ENCODE measurements around the gene DSTN. TPM values are rescaled to one million over a fixed set of nuclear protein-coding genes. Genes with fewer than 3 reads are reported as not detected.

DSTN gene
- total and polyA plus RNA-seq, 2 experiments from 2014 or later = 162 to 459 TPM

- peak overlapping the region; percentile 94 for H3K27ac Mint-ChIP-seq
- Histone ChIP-seq H3K27ac (ENCODE audit: low read depth) (peak overlapping the region; percentile 81; the same call in 1 of the 2 replicates), H4K20me1 (replicated peaks; ENCODE audit: insufficient read depth) (peaks cover 6% of the 10 kb centered on the region), H3K27me3 (ENCODE audit: insufficient read depth) (no peaks in the 10 kb centered on the region), H3K9me2 (ENCODE audit: insufficient read depth) (no peaks in the 10 kb centered on the region), H3K79me2 (replicated peaks; ENCODE audit: insufficient read depth) (peaks cover 85% of the 10 kb centered on the region), H3F3A (replicated peaks; ENCODE audit: low read depth) (peaks cover 3% of the 10 kb centered on the region; the same call in 1 of the 2 replicates), H3K36me3 (ENCODE audit: insufficient read depth) (peaks cover 9% of the 10 kb centered on the region), H3K4me2 (no peak overlapping the region), H3K4me3 (no peak overlapping the region), H2AFZ (no peak overlapping the region), H3K4me1 (ENCODE audit: insufficient read depth) (peaks cover 23% of the 10 kb centered on the region)
- ATAC-seq (no peak), DNase-seq (ENCODE audit: low spot score) (no peak)
- TF ChIP-seq STAT1 (IDR thresholded peaks at IDR 0.05; ENCODE audit: unreplicated experiment) (no peak), EZH2phosphoT487 (IDR thresholded peaks at IDR 0.05; ENCODE audit: unreplicated experiment) (no peak), EZH2 (IDR thresholded peaks at IDR 0.05; ENCODE audit: low read depth, unreplicated experiment) (no peak), NANOG (IDR thresholded peaks at IDR 0.05; ENCODE audit: borderline replicate concordance) (no peak), ETS1 (IDR thresholded peaks at IDR 0.05) (no peak), ZNF331 (CRISPR knock-in tag; IDR thresholded peaks at IDR 0.05; ENCODE audit: low read depth) (no peak), ZNF114 (CRISPR knock-in tag; IDR thresholded peaks at IDR 0.05) (no peak), CREB1 (CRISPR knock-in tag; IDR thresholded peaks at IDR 0.05; ENCODE audit: low read depth) (no peak), JUNB (IDR thresholded peaks at IDR 0.05; ENCODE audit: unreplicated experiment) (no peak), CTCF (conservative IDR thresholded peaks at IDR 0.05; ENCODE audit: low read depth in 2 of 2) (no peak)
- TF ChIP-seq, protein P1, sequence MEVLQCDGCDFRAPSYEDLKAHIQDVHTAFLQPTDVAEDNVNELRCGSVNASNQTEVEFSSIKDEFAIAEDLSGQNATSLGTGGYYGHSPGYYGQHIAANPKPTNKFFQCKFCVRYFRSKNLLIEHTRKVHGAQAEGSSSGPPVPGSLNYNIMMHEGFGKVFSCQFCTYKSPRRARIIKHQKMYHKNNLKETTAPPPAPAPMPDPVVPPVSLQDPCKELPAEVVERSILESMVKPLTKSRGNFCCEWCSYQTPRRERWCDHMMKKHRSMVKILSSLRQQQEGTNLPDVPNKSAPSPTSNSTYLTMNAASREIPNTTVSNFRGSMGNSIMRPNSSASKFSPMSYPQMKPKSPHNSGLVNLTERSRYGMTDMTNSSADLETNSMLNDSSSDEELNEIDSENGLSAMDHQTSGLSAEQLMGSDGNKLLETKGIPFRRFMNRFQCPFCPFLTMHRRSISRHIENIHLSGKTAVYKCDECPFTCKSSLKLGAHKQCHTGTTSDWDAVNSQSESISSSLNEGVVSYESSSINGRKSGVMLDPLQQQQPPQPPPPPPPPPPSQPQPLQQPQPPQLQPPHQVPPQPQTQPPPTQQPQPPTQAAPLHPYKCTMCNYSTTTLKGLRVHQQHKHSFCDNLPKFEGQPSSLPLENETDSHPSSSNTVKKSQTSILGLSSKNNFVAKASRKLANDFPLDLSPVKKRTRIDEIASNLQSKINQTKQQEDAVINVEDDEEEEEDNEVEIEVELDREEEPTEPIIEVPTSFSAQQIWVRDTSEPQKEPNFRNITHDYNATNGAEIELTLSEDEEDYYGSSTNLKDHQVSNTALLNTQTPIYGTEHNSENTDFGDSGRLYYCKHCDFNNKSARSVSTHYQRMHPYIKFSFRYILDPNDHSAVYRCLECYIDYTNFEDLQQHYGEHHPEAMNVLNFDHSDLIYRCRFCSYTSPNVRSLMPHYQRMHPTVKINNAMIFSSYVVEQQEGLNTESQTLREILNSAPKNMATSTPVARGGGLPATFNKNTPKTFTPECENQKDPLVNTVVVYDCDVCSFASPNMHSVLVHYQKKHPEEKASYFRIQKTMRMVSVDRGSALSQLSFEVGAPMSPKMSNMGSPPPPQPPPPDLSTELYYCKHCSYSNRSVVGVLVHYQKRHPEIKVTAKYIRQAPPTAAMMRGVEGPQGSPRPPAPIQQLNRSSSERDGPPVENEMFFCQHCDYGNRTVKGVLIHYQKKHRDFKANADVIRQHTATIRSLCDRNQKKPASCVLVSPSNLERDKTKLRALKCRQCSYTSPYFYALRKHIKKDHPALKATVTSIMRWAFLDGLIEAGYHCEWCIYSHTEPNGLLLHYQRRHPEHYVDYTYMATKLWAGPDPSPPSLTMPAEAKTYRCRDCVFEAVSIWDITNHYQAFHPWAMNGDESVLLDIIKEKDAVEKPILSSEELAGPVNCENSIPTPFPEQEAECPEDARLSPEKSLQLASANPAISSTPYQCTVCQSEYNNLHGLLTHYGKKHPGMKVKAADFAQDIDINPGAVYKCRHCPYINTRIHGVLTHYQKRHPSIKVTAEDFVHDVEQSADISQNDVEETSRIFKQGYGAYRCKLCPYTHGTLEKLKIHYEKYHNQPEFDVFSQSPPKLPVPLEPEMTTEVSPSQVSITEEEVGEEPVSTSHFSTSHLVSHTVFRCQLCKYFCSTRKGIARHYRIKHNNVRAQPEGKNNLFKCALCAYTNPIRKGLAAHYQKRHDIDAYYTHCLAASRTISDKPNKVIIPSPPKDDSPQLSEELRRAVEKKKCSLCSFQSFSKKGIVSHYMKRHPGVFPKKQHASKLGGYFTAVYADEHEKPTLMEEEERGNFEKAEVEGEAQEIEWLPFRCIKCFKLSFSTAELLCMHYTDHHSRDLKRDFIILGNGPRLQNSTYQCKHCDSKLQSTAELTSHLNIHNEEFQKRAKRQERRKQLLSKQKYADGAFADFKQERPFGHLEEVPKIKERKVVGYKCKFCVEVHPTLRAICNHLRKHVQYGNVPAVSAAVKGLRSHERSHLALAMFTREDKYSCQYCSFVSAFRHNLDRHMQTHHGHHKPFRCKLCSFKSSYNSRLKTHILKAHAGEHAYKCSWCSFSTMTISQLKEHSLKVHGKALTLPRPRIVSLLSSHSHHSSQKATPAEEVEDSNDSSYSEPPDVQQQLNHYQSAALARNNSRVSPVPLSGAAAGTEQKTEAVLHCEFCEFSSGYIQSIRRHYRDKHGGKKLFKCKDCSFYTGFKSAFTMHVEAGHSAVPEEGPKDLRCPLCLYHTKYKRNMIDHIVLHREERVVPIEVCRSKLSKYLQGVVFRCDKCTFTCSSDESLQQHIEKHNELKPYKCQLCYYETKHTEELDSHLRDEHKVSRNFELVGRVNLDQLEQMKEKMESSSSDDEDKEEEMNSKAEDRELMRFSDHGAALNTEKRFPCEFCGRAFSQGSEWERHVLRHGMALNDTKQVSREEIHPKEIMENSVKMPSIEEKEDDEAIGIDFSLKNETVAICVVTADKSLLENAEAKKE (CRISPR knock-in tag; IDR thresholded peaks at IDR 0.05) = no peak
- H3K4me3 Mint-ChIP-seq = no peak overlapping the region
- peaks cover 46% of the 10 kb centered on the region for H3K36me3 Mint-ChIP-seq (ENCODE audit: low read depth)
- H3K27me3 Mint-ChIP-seq (ENCODE audit: insufficient read depth, low read depth, poor library complexity) = peaks cover 14% of the 10 kb centered on the region
- peaks cover 16% of the 10 kb centered on the region for H3K9me3 Mint-ChIP-seq
- H3K4me1 Mint-ChIP-seq = peaks cover 57% of the 10 kb centered on the region
Measured at GRCh38 chr20:17653835-17654648, 84.2 kb downstream of the DSTN start.

Data from GM23338 (cell line).